Hypothalamus (tissue), 51 donors: ENCODE measurements around the gene FHIT.

Experiments
- DNase-seq, 51 donors: peaks; one replicate each; lab custom pipeline; 2025; lab: John Stamatoyannopoulos, UW

Gene FHIT

GRCh38 chr3:60216462-60217075 is 1034.7 kb downstream of the FHIT start:
- DNase-seq = no peak

GRCh38 chr3:60215946-60216345 is 1035.3 kb downstream of the FHIT start:
- DNase-seq = no peak

- no peak for DNase-seq
Observed at GRCh38 chr3:60207905-60208304, 1043.3 kb downstream of the FHIT start.

- no peak for DNase-seq
Observed at GRCh38 chr3:60206206-60206605, 1045.0 kb downstream of the FHIT start.

GRCh38 chr3:60202052-60202726 is 1049.1 kb downstream of the FHIT start:
- no peak for DNase-seq

- no peak for DNase-seq
Observed at GRCh38 chr3:60199306-60199705, 1051.9 kb downstream of the FHIT start.

GRCh38 chr3:60198179-60198720 is 1053.0 kb downstream of the FHIT start:
- no peak for DNase-seq

GRCh38 chr3:60192297-60193114 is 1058.7 kb downstream of the FHIT start:
- no peak for DNase-seq

- DNase-seq = no peak
Observed at GRCh38 chr3:60190073-60190472, 1061.2 kb downstream of the FHIT start.

- DNase-seq = no peak
Observed at GRCh38 chr3:60189304-60189703, 1061.9 kb downstream of the FHIT start.

GRCh38 chr3:60188803-60189202 is 1062.4 kb downstream of the FHIT start:
- DNase-seq = no peak

GRCh38 chr3:60187343-60187742 is 1063.9 kb downstream of the FHIT start:
- no peak for DNase-seq

- no peak for DNase-seq
Observed at GRCh38 chr3:60186359-60186758, 1064.9 kb downstream of the FHIT start.

GRCh38 chr3:60185161-60185560 is 1066.1 kb downstream of the FHIT start:
- no peak for DNase-seq

- DNase-seq = no peak
Observed at GRCh38 chr3:60182697-60183096, 1068.6 kb downstream of the FHIT start.

- DNase-seq = no peak
Observed at GRCh38 chr3:60178931-60179653, 1072.2 kb downstream of the FHIT start.

- no peak for DNase-seq
Observed at GRCh38 chr3:60177726-60178125, 1073.5 kb downstream of the FHIT start.

- DNase-seq = peak in 1 of 51 donors; percentile 3
Observed at GRCh38 chr3:60176614-60177013, 1074.6 kb downstream of the FHIT start.

- no peak for DNase-seq
Observed at GRCh38 chr3:60175680-60176079, 1075.6 kb downstream of the FHIT start.

GRCh38 chr3:60169755-60170154 is 1081.5 kb downstream of the FHIT start:
- no peak for DNase-seq

- no peak for DNase-seq
Observed at GRCh38 chr3:60167186-60167585, 1084.1 kb downstream of the FHIT start.
